ENCODE measurements around the gene HORMAD2. TPM values are rescaled to one million over a fixed set of nuclear protein-coding genes. Genes with fewer than 3 reads are reported as not detected.

Gene HORMAD2
- total RNA-seq, 1 experiment from 2014 or later, result not detected

- Histone ChIP-seq H3K4me3 (ENCODE audit: low read depth, low read length, poor library complexity, severe bottlenecking) (no peak overlapping the region), H3K4me1 (ENCODE audit: insufficient read depth, low read length, poor library complexity, severe bottlenecking) (no peaks in the 10 kb centered on the region), H3K27me3 (replicated peaks; ENCODE audit: insufficient read depth, low read depth, low read length, poor library complexity) (no peaks in the 10 kb centered on the region), H3K36me3 (ENCODE audit: insufficient read depth, low read length, poor library complexity, severe bottlenecking) (no peaks in the 10 kb centered on the region), H3K9me3 (ENCODE audit: low read depth, low read length, poor library complexity, severe bottlenecking) (no peaks in the 10 kb centered on the region), H3K27ac (ENCODE audit: low read depth, low read length, poor library complexity, severe bottlenecking) (no peak overlapping the region)
- CTCF ChIA-PET, result interaction anchor here (0.6 kb wide), 2 partner anchors 11 to 324 kb away, joined by 3 to 4 read pairs; no protein-coding TSS in a partner anchor
- DNase-seq (ENCODE audit: low spot score), result no peak
- BruUV-seq (replicated peaks), result no TSS peak
- TF ChIP-seq CTCF (conservative IDR thresholded peaks at IDR 0.05; ENCODE audit: low read depth, low read length), result no peak
- no peak for TF ChIP-seq EZH2 (IDR thresholded peaks at IDR 0.05; ENCODE audit: borderline replicate concordance, low read depth, low read length, poor library complexity, severe bottlenecking)
- intact Hi-C loops (cut with micrococcal nuclease; ENCODE audit: unreplicated experiment), result no loop called here
- POLR2A ChIA-PET (ENCODE audit: low non-redundant PET), result no interaction called here
These were observed 137.7 kb downstream of the HORMAD2 start for GRCh38 chr22:30217698-30218560.

GRCh38 chr22:30219049-30219654 lies 138.9 kb downstream of the HORMAD2 start:
- no peak for TF ChIP-seq CTCF (conservative IDR thresholded peaks at IDR 0.05; ENCODE audit: low read depth, low read length)
- TF ChIP-seq EZH2 (IDR thresholded peaks at IDR 0.05; ENCODE audit: borderline replicate concordance, low read depth, low read length, poor library complexity, severe bottlenecking), result no peak
- Histone ChIP-seq H3K36me3 (ENCODE audit: insufficient read depth, low read length, poor library complexity, severe bottlenecking) (no peaks in the 10 kb centered on the region), H3K4me3 (ENCODE audit: low read depth, low read length, poor library complexity, severe bottlenecking) (no peak overlapping the region), H3K27me3 (replicated peaks; ENCODE audit: insufficient read depth, low read depth, low read length, poor library complexity) (no peaks in the 10 kb centered on the region), H3K27ac (ENCODE audit: low read depth, low read length, poor library complexity, severe bottlenecking) (no peak overlapping the region), H3K9me3 (ENCODE audit: low read depth, low read length, poor library complexity, severe bottlenecking) (no peaks in the 10 kb centered on the region), H3K4me1 (ENCODE audit: insufficient read depth, low read length, poor library complexity, severe bottlenecking) (no peaks in the 10 kb centered on the region)
- no TSS peak for BruUV-seq (replicated peaks)
- POLR2A ChIA-PET (ENCODE audit: low non-redundant PET), result no interaction called here
- intact Hi-C loops (cut with micrococcal nuclease; ENCODE audit: unreplicated experiment), result no loop called here
- CTCF ChIA-PET, result interaction anchor here (0.6 kb wide), 1 partner anchor 325 kb away, joined by 3 read pairs; no protein-coding TSS in a partner anchor
- DNase-seq (ENCODE audit: low spot score), result no peak

GRCh38 chr22:30219668-30220278 lies 139.5 kb downstream of the HORMAD2 start:
- Histone ChIP-seq H3K4me1 (ENCODE audit: insufficient read depth, low read length, poor library complexity, severe bottlenecking) (no peaks in the 10 kb centered on the region), H3K27ac (ENCODE audit: low read depth, low read length, poor library complexity, severe bottlenecking) (no peak overlapping the region), H3K36me3 (ENCODE audit: insufficient read depth, low read length, poor library complexity, severe bottlenecking) (no peaks in the 10 kb centered on the region), H3K27me3 (replicated peaks; ENCODE audit: insufficient read depth, low read depth, low read length, poor library complexity) (no peaks in the 10 kb centered on the region), H3K9me3 (ENCODE audit: low read depth, low read length, poor library complexity, severe bottlenecking) (no peaks in the 10 kb centered on the region), H3K4me3 (ENCODE audit: low read depth, low read length, poor library complexity, severe bottlenecking) (no peak overlapping the region)
- BruUV-seq (replicated peaks), result no TSS peak
- TF ChIP-seq EZH2 (IDR thresholded peaks at IDR 0.05; ENCODE audit: borderline replicate concordance, low read depth, low read length, poor library complexity, severe bottlenecking), result no peak
- TF ChIP-seq CTCF (conservative IDR thresholded peaks at IDR 0.05; ENCODE audit: low read depth, low read length), result no peak
- ChIA-PET CTCF (no interaction called here), POLR2A (ENCODE audit: low non-redundant PET) (no interaction called here)
- intact Hi-C loops (cut with micrococcal nuclease; ENCODE audit: unreplicated experiment), result no loop called here
- DNase-seq (ENCODE audit: low spot score), result no peak
